Cardiac fibroblast (primary cell): Measurements from ENCODE around the gene BSN.

Experiments
- DNase-seq, 2 donors: peaks; one replicate each; pipeline versions ENCODE4 v3.0.0 to v3.0.0-alpha.2; 2010; ENCODE audit warnings: low read depth in 2 of 2
- H3K4me3 ChIP-seq, 2 donors: replicated peaks in 1 of 2; 1 replicate in 1 of 2; 2 replicates in 1 of 2; pipeline ENCODE4 v1.5.1; 2011; ENCODE audit warnings: low read depth in 2 of 2, low read length in 2 of 2, mild to moderate bottlenecking in 2 of 2, moderate library complexity in 1 of 2
- CTCF ChIP-seq: IDR thresholded peaks from one replicate; pipeline ENCODE4 v1.5.1; 2011; ENCODE audit warnings: low read depth, mild to moderate bottlenecking, low read length, inconsistent platforms

BSN gene

GRCh38 chr3:49712166-49712565 is 157.9 kb downstream of the BSN start:
- TF ChIP-seq CTCF: no peak
- DNase-seq: no peak
- H3K4me3 ChIP-seq: no peak overlapping the region

GRCh38 chr3:49712631-49713317 is 158.5 kb downstream of the BSN start:
- H3K4me3 ChIP-seq: no peak overlapping the region
- TF ChIP-seq CTCF: no peak
- no peak for DNase-seq

- TF ChIP-seq CTCF: no peak
- no peak for DNase-seq
- H3K4me3 ChIP-seq: no peak overlapping the region
These were observed 159.2 kb downstream of the BSN start for GRCh38 chr3:49713336-49714105.

DNA sequence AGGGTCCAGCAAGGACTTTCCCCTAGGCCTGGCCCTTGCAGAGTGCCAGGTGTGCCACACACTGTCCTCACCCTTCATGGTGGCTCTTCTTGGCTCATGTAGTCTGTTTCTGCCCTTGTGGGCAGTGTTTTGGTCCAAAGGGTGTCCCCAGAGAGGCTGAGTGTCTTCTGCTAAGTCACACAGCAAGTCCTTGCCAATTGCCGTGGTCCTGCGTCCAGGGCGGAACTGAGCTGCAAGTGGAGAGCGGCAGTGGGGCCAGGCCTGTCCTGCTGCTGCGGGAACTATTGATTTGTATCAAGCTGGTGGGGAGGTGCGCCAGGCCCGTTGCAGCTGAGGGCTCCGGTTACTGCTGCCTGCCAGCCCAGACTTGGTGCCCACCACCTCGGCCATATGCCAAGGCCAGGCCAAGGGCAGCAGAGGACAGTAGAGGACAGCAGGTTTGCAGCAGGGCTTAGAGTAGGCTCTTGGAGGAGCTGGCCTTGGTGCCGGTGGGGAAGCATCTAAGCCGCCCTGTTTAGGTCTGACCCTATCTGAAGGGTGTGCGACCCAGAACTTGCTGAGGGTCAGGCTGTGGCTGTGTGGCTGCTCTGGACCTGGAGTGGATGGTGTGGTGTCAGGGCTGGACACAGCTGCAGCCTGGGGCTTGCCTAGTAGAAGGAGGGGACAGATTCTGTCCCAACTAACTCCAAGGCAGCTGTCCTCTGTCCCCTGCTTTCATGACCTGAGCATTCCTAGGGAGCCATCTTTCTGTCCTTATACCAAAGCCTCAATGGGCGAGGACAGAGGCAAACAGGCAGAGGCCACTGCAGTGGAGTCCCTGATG is 160.7 kb downstream of the BSN start:
- DNase-seq: no peak
- no peak for TF ChIP-seq CTCF
- no peak overlapping the region for H3K4me3 ChIP-seq

DNA sequence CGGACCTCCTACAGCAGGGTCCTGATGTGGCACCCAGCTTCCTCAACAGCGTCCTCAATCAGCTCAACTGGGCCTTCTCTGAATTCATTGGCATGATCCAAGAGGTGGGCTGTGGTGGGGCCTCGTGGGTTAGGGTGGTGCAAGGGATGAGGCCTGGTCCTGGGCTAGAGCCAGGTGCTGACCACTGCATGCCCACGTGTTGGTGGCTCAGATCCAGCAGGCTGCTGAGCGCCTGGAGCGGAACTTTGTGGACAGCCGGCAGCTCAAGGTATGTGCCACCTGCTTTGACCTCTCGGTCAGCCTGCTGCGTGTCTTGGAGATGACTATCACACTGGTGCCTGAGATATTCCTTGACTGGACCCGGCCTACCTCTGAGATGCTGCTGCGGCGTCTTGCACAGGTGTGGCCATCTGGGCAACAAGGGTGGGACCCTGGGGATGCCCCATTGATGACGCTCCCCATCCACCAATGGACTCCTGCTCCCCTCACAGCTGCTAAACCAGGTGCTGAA is 161.4 kb downstream of the BSN start:
- no peak overlapping the region for H3K4me3 ChIP-seq
- DNase-seq: no peak
- TF ChIP-seq CTCF: no peak

GRCh38 chr3:49716169-49716568 is 161.9 kb downstream of the BSN start:
- H3K4me3 ChIP-seq: no peak overlapping the region
- TF ChIP-seq CTCF: no peak
- no peak for DNase-seq
